Measurements from ENCODE around the gene DOLPP1. TPM values are rescaled to one million over a fixed set of nuclear protein-coding genes. Genes with fewer than 3 reads are reported as not detected.

The DOLPP1 gene
- total and polyA plus RNA-seq, 2 experiments from 2014 or later: 11.6 to 12.8 TPM

GRCh38 chr9:129040113-129040643, 40.7 kb upstream of the DOLPP1 start:
- Histone ChIP-seq H3K27ac (no peak overlapping the region), H3K27me3 (replicated peaks; ENCODE audit: insufficient read depth) (no peaks in the 10 kb centered on the region), H3K4me2 (ENCODE audit: unreplicated experiment) (no peak overlapping the region), H3K9me2 (ENCODE audit: insufficient read depth) (no peaks in the 10 kb centered on the region), H3K79me2 (ENCODE audit: insufficient read depth) (peaks cover 49% of the 10 kb centered on the region), H3K4me3 (no peak overlapping the region), H2AFZ (no peak overlapping the region), H3K9me3 (ENCODE audit: low read depth) (no peaks in the 10 kb centered on the region), H3K36me3 (ENCODE audit: low read depth) (no peaks in the 10 kb centered on the region; the same call in 1 of the 2 replicates), H3F3A (ENCODE audit: insufficient read depth) (no peaks in the 10 kb centered on the region), H4K20me1 (ENCODE audit: insufficient read depth) (no peaks in the 10 kb centered on the region), H3K9ac (no peak overlapping the region), H3K4me1 (ENCODE audit: insufficient read depth) (peaks cover 11% of the 10 kb centered on the region; the same call in 1 of the 2 replicates)
- no peak for TF ChIP-seq EZH2phosphoT487 (IDR thresholded peaks at IDR 0.05; ENCODE audit: insufficient read depth, low read depth)
- TF ChIP-seq EZH2 (IDR thresholded peaks at IDR 0.05; ENCODE audit: insufficient read depth, poor library complexity, severe bottlenecking): no peak
- DNase-seq: no peak
- WGBS, 2 experiments (ENCODE audit: low coverage in 1 of 2, low lambda C conversion rate in 2 of 2, missing lambda C conversion rate in 2 of 2): 93% methylated on average over 12 of the region's 12 CpGs
- in situ Hi-C loops (cut with MboI): no loop called here

- Histone ChIP-seq H3K9ac (no peak overlapping the region), H3K79me2 (ENCODE audit: insufficient read depth) (peaks cover 43% of the 10 kb centered on the region), H3K27ac (no peak overlapping the region), H3K4me1 (ENCODE audit: insufficient read depth) (peaks cover 11% of the 10 kb centered on the region; the same call in 1 of the 2 replicates), H4K20me1 (ENCODE audit: insufficient read depth) (no peaks in the 10 kb centered on the region), H3K4me3 (no peak overlapping the region), H3K27me3 (replicated peaks; ENCODE audit: insufficient read depth) (no peaks in the 10 kb centered on the region), H3K9me2 (ENCODE audit: insufficient read depth) (no peaks in the 10 kb centered on the region), H3K9me3 (ENCODE audit: low read depth) (no peaks in the 10 kb centered on the region), H3K4me2 (ENCODE audit: unreplicated experiment) (no peak overlapping the region), H3F3A (ENCODE audit: insufficient read depth) (no peaks in the 10 kb centered on the region), H3K36me3 (ENCODE audit: low read depth) (no peaks in the 10 kb centered on the region; the same call in 1 of the 2 replicates), H2AFZ (no peak overlapping the region)
- DNase-seq: no peak
- TF ChIP-seq EZH2phosphoT487 (IDR thresholded peaks at IDR 0.05; ENCODE audit: insufficient read depth, low read depth) (no peak), EZH2 (IDR thresholded peaks at IDR 0.05; ENCODE audit: insufficient read depth, poor library complexity, severe bottlenecking) (no peak)
- WGBS, 2 experiments (ENCODE audit: low coverage in 1 of 2, low lambda C conversion rate in 2 of 2, missing lambda C conversion rate in 2 of 2): 63 to 69% methylated on average over 11 to 12 of the region's 16 CpGs
- in situ Hi-C loops (cut with MboI): no loop called here
Observed at GRCh38 chr9:129042016-129042415, 38.9 kb upstream of the DOLPP1 start.

- H4K20me1 ChIP-seq (ENCODE audit: insufficient read depth): no peaks in the 10 kb centered on the region
- DNase-seq: no peak
- in situ Hi-C loops (cut with MboI): no loop called here
- no peaks in the 10 kb centered on the region for H3K9me2 ChIP-seq (ENCODE audit: insufficient read depth)
- no peaks in the 10 kb centered on the region; the same call in 1 of the 2 replicates for H3K36me3 ChIP-seq (ENCODE audit: low read depth)
- WGBS, 2 experiments (ENCODE audit: low coverage in 1 of 2, low lambda C conversion rate in 2 of 2, missing lambda C conversion rate in 2 of 2): 86 to 88% methylated on average over 8 of the region's 8 CpGs
- H3K79me2 ChIP-seq (ENCODE audit: insufficient read depth): no peaks in the 10 kb centered on the region
- no peak overlapping the region for H3K9ac ChIP-seq
- H3K4me2 ChIP-seq (ENCODE audit: unreplicated experiment): no peak overlapping the region
- H3K4me3 ChIP-seq: no peak overlapping the region
- H3K9me3 ChIP-seq (ENCODE audit: low read depth): no peaks in the 10 kb centered on the region
- no peak for TF ChIP-seq EZH2phosphoT487 (IDR thresholded peaks at IDR 0.05; ENCODE audit: insufficient read depth, low read depth)
- TF ChIP-seq EZH2 (IDR thresholded peaks at IDR 0.05; ENCODE audit: insufficient read depth, poor library complexity, severe bottlenecking): no peak
- H3F3A ChIP-seq (ENCODE audit: insufficient read depth): no peaks in the 10 kb centered on the region
- H3K27me3 ChIP-seq (replicated peaks; ENCODE audit: insufficient read depth): no peaks in the 10 kb centered on the region
- H3K27ac ChIP-seq: no peak overlapping the region
- no peak overlapping the region for H2AFZ ChIP-seq
- H3K4me1 ChIP-seq (ENCODE audit: insufficient read depth): no peaks in the 10 kb centered on the region
Observed at GRCh38 chr9:129052592-129052991, 28.3 kb upstream of the DOLPP1 start.

GRCh38 chr9:129053020-129053419, 27.9 kb upstream of the DOLPP1 start:
- Histone ChIP-seq H3K4me2 (ENCODE audit: unreplicated experiment) (no peak overlapping the region), H3K4me1 (ENCODE audit: insufficient read depth) (no peaks in the 10 kb centered on the region), H3K36me3 (ENCODE audit: low read depth) (no peaks in the 10 kb centered on the region; the same call in 1 of the 2 replicates), H2AFZ (no peak overlapping the region), H3K27ac (no peak overlapping the region), H4K20me1 (ENCODE audit: insufficient read depth) (no peaks in the 10 kb centered on the region), H3K4me3 (no peak overlapping the region), H3K27me3 (replicated peaks; ENCODE audit: insufficient read depth) (no peaks in the 10 kb centered on the region), H3F3A (ENCODE audit: insufficient read depth) (no peaks in the 10 kb centered on the region), H3K9me2 (ENCODE audit: insufficient read depth) (no peaks in the 10 kb centered on the region), H3K9me3 (ENCODE audit: low read depth) (no peaks in the 10 kb centered on the region), H3K79me2 (ENCODE audit: insufficient read depth) (no peaks in the 10 kb centered on the region), H3K9ac (no peak overlapping the region)
- 96 to 98% methylated on average over 6 of the region's 6 CpGs for WGBS, 2 experiments (ENCODE audit: low coverage in 1 of 2, low lambda C conversion rate in 2 of 2, missing lambda C conversion rate in 2 of 2)
- no peak for DNase-seq
- TF ChIP-seq EZH2phosphoT487 (IDR thresholded peaks at IDR 0.05; ENCODE audit: insufficient read depth, low read depth) (no peak), EZH2 (IDR thresholded peaks at IDR 0.05; ENCODE audit: insufficient read depth, poor library complexity, severe bottlenecking) (no peak)
- in situ Hi-C loops (cut with MboI): no loop called here

Measured in GM23248 (cell line).